HTR-8/SVneo (cell line): ENCODE results near the gene MED26.

Source experiments
- DNase-seq: peaks from one replicate; pipeline ENCODE4 v3.0.0; 2011; ENCODE audit warnings: low spot score, mixed read lengths; ENCODE audit not compliant: insufficient read length
- FAIRE-seq: peaks from 2 replicates; lab custom pipeline; 2011; peaks lifted over from hg19 to GRCh38; lab: Jason Lieb, UNC

Gene MED26

DNA sequence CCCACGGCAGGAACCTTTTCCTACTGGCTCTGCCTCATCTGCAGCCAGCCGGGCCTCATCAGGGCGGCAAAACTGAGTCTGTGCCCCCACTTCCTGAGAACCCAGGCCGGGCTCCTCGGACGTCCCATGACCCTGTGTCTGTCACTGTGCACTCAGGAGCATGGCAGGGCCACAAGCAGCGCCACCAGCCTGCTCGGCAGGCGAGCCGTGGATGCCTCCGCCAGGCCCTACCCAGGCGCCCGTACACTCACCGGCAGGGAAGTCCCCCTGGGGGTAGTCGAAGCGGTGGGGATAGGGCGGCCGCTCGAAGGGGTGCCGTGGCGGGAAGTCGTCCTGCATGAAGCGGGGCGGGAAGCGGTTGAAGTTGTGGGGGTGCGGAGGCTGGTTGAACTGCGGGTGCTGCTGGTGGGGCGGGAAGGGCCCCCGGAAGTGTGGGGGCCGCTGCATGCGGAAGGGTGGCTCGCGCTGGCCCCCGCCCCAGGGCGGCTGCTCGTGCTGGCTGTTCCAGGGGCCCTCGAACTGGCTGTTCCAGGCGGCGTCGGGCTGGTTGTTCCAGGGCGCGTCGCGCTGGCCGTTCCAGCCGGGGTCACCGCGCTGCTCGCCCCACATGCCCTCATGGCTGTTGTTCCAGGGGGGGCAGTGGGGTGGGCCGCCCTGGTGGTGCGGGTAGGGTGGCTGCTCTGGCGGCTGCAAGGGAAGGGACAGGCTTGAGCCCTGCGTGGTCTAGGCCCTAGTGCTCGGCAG is 102.8 kb downstream of the MED26 start:
- no peak for FAIRE-seq
- no peak for DNase-seq
